Esophagus squamous epithelium (tissue), 5 donors: ENCODE measurements around the gene DLK1. TPM values are rescaled to one million over a fixed set of nuclear protein-coding genes. Genes with fewer than 3 reads are reported as not detected.

ENCODE experiments used
- DNase-seq: peaks from one replicate; lab custom pipeline; 2025; lab: John Stamatoyannopoulos, UW
- H3K27ac ChIP-seq, 4 donors: fragments of 200-600 bp; sonication (generic); one replicate each; pipeline ENCODE4 v1.5.1; 2016 to 2019; ENCODE audit warnings: mild to moderate bottlenecking in 1 of 4
- H3K27me3 ChIP-seq, 4 donors: fragments of 200-600 bp; sonication (generic); 1 replicate in 3 of 4; 2 replicates in 1 of 4; pipeline versions ENCODE4 v1.5.1 to v1.6.0; 2017 to 2021; ENCODE audit warnings: antibody characterized with exemption in 1 of 4
- H3K36me3 ChIP-seq, 3 donors: fragments of 200-600 bp; sonication (generic); one replicate each; pipeline ENCODE4 v1.5.1; 2016 to 2019
- H3K4me1 ChIP-seq, 3 donors: fragments of 200-600 bp; sonication (generic); one replicate each; pipeline ENCODE4 v1.5.1; 2017 to 2019
- H3K4me3 ChIP-seq, 4 donors: fragments of 200-600 bp; sonication (generic); 1 replicate in 3 of 4; 2 replicates in 1 of 4; pipeline ENCODE4 v1.5.1; 2016 to 2019; ENCODE audit warnings: mild to moderate bottlenecking in 2 of 4, moderate library complexity in 1 of 4
- H3K9me3 ChIP-seq, 3 donors: fragments of 200-600 bp; sonication (generic); one replicate each; pipeline ENCODE4 v1.5.1; 2016 to 2019
- POLR2A ChIP-seq, 4 donors: fragments of 450-650 bp; IDR thresholded peaks; one replicate each; pipeline ENCODE4 v1.6.1; 2017; ENCODE audit warnings: antibody characterized with exemption in 4 of 4, mild to moderate bottlenecking in 4 of 4, moderate library complexity in 3 of 4
- WGBS, 2 donors: methylation state at CpG; one replicate each; pipeline ENCODE4 v1.1.5; 2018; 5-methylcytosine and 5-hydroxymethylcytosine counted together
- intact Hi-C: fragments of 100-400 bp; cut with DNase I; formaldehyde crosslinking; loops from one replicate; pipeline ENCODE4 v1.15.0; 2022
- total RNA-seq, 4 donors: library from RNA; depleted of rRNA; stranded (reverse); fragments of >200 nt; gene quantifications; one replicate each; pipeline ENCODE4 v1.1.0, GENCODE V29; 2016
- TF ChIP-seq, protein P1 (sequence below), 6 experiments: fragments of 450-650 bp in 4 of 6; fragments of 200-600 bp in 2 of 6; sonication (generic) in 2 of 6; IDR thresholded peaks; one replicate each; pipeline ENCODE4 v1.5.1; 2016 to 2019; ENCODE audit warnings: antibody characterized with exemption in 6 of 6, mild to moderate bottlenecking in 4 of 6, moderate library complexity in 4 of 6
- donor health status: DM: yes; HTN: yes; CAD: no.

The DLK1 gene
- total RNA-seq, 4 donors from 2014 or later, result not detected

DNA sequence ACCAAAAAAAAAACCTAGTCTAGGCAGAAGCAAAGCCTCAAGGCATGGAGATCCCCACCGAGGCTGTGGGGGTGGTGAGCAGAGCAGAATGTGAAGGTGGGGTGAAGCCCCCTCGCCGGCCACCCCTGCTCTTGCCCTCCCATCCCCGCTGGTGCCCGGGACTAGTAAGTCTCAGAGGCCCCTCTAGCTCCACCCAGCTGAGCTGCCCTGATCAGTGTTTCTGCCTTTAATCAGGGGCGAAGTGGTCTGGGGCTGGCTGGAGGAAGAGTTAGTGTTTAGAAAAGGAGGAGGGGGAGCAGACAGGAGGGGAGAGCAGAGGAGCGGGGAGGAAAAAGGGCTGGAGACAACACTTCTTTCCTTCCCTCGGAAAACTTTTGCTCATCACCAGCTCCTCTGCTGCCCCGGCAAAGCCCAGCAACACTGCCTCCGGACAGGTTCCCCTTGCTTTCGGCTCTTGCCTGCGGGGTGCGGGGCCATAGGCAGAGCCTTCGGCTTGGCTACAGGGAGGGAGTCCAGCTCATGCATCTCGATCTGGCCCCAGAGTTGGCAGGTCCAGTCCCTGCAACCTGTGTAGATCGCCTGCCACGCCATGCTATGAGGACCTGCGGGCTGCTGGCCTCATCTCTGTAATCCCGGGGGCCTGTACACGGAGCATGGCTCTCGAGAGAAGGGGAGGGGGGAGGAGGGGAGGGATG, 3.4 kb upstream of the DLK1 start:
- Histone ChIP-seq H3K4me3 (no peak overlapping the region), H3K27me3 (peaks cover 0 to 97% (median 5%) of the 10 kb centered on the region in 4 donors), H3K9me3 (no peaks in the 10 kb centered on the region), H3K27ac (no peak overlapping the region), H3K4me1 (peaks cover 0 to 5% (median 4%) of the 10 kb centered on the region in 3 donors), H3K36me3 (no peaks in the 10 kb centered on the region)
- DNase-seq, result no peak
- TF ChIP-seq, protein P1, sequence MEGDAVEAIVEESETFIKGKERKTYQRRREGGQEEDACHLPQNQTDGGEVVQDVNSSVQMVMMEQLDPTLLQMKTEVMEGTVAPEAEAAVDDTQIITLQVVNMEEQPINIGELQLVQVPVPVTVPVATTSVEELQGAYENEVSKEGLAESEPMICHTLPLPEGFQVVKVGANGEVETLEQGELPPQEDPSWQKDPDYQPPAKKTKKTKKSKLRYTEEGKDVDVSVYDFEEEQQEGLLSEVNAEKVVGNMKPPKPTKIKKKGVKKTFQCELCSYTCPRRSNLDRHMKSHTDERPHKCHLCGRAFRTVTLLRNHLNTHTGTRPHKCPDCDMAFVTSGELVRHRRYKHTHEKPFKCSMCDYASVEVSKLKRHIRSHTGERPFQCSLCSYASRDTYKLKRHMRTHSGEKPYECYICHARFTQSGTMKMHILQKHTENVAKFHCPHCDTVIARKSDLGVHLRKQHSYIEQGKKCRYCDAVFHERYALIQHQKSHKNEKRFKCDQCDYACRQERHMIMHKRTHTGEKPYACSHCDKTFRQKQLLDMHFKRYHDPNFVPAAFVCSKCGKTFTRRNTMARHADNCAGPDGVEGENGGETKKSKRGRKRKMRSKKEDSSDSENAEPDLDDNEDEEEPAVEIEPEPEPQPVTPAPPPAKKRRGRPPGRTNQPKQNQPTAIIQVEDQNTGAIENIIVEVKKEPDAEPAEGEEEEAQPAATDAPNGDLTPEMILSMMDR (IDR thresholded peaks at IDR 0.05), result no peak
- no peak for TF ChIP-seq POLR2A (IDR thresholded peaks at IDR 0.05)
- intact Hi-C loops, result no loop called here
- 43 to 59% methylated on average over 9 to 12 of the region's 21 CpGs for WGBS, 2 donors

DNA sequence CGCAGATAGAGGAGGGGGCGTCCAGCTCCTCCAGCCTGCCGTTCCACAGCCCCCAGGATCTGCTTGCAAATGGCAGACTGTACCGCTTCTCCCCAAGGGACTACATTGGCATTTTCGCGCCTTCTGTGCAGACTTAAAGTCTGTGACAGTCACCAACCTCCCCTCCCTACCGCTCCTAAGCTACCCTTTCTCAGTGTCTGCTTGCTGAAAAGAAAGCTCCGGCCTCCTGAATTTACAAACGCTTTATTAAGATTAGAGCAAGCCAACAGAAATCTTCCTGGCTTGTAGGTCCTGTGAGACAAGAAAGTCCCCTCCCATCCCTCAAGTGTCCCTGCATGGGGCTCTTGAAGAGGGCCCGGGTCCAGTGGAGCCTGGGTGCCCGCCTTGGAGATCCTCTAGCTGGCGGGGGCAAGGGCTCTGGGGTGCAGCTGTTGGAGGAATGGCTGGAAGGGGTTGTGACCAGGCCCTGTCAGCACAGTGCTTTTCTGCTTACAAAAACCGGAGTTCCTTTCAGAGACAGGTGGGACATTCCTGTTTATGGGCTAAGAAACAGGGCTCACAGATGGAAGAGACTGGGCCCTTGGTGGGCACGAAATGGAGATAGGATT, 2.8 kb upstream of the DLK1 start:
- Histone ChIP-seq H3K9me3 (no peaks in the 10 kb centered on the region), H3K27ac (no peak overlapping the region), H3K27me3 (peaks cover 0 to 97% (median 5%) of the 10 kb centered on the region in 4 donors), H3K4me1 (peaks cover 0 to 5% (median 4%) of the 10 kb centered on the region in 3 donors), H3K4me3 (no peak overlapping the region), H3K36me3 (no peaks in the 10 kb centered on the region)
- 82 to 83% methylated on average over 7 to 8 of the region's 14 CpGs for WGBS, 2 donors
- TF ChIP-seq, protein P1 (IDR thresholded peaks at IDR 0.05), result no peak
- no peak for TF ChIP-seq POLR2A (IDR thresholded peaks at IDR 0.05)
- DNase-seq, result no peak
- intact Hi-C loops, result no loop called here

DNA sequence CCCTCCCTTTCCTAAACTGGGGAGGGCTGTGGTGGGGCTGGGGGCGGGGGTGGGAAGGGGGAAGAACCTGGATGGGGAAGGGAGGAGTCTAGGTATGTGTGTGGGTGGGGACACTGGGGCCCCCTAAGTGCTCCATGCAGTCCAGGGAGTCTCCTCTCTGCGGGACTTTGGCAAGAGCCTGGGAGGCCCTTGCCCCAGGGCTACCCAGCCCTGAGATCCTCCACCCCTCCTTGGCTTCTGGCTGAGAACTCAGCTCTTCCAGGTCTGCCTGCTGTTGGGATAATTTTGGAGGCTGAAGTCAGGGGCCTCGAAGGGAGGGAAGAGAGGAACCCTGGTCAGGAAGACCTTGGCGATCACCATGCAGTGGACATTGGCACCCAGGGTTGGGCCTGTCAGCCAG, 2.2 kb upstream of the DLK1 start:
- Histone ChIP-seq H3K9me3 (no peaks in the 10 kb centered on the region), H3K27ac (no peak overlapping the region), H3K4me3 (no peak overlapping the region), H3K4me1 (peaks cover 0 to 5% (median 4%) of the 10 kb centered on the region in 3 donors), H3K36me3 (no peaks in the 10 kb centered on the region), H3K27me3 (peaks cover 0 to 98% (median 5%) of the 10 kb centered on the region in 4 donors)
- TF ChIP-seq, protein P1 (IDR thresholded peaks at IDR 0.05), result no peak
- no peak for TF ChIP-seq POLR2A (IDR thresholded peaks at IDR 0.05)
- no peak for DNase-seq
- 20 to 90% methylated on average over 1 to 2 of the region's 4 CpGs for WGBS, 2 donors
- intact Hi-C loops, result no loop called here

DNA sequence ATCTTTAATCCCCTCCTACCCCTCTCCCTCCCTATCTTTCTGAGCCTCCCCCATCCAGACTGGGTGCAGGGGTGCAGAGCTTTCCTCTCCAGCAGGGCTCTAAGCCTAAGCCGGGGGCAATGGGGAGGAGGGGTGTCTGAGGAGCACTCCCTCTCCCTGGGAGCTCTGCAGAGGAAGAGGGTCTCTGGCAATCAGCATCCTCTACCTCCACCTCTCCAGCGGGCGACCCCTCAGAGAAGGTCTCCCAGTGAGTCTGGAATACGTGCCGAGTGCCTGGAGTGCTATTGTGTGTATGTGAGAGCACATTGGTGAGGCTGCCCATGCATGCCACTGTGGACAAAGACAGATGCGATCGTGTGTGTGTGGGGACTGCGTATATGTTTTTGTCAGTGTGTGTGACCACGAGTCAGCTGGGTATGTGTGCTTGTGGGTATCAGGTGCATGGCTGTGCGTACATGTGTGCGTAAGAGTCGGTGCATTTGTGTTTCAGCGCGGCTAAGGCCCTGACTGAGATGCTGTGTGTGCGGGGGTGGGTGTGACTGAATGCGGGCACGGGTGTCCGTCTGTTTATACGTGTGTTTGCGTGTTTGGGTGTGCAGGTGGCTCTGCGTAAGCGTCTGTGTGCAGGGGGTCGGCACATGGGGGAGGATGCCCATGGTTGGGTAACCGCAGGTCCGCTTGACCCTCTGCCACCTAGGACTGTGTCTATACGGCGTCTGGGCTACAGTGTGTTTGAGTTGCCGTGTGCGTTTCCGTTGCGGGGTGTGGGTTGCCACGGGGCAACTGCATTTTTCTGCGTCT, 905 bp upstream of the DLK1 start:
- TF ChIP-seq, protein P1 (IDR thresholded peaks at IDR 0.05), result no peak
- no peak for TF ChIP-seq POLR2A (IDR thresholded peaks at IDR 0.05)
- Histone ChIP-seq H3K27ac (no peak overlapping the region), H3K36me3 (no peaks in the 10 kb centered on the region), H3K27me3 (peaks cover 0 to 100% (median 7%) of the 10 kb centered on the region in 4 donors), H3K4me1 (peaks cover 0 to 5% (median 4%) of the 10 kb centered on the region in 3 donors), H3K4me3 (no peak overlapping the region), H3K9me3 (no peaks in the 10 kb centered on the region)
- DNase-seq, result no peak
- 84 to 86% methylated on average over 22 to 29 of the region's 33 CpGs for WGBS, 2 donors
- intact Hi-C loops, result no loop called here
